Stimulated activated CD8-positive, alpha-beta memory T cell treated with anti-CD3 and anti-CD28 coated beads, Interleukin-15, amount 100 ng/mL, for 48 hours (primary cell): ENCODE results near the gene PTTG1IP.

Source experiments
- DNase-seq, 2 donors: peaks; one replicate each; pipeline ENCODE4 v3.0.0-alpha.2; 2020; ENCODE audit warnings: low read depth in 2 of 2

PTTG1IP gene

DNA sequence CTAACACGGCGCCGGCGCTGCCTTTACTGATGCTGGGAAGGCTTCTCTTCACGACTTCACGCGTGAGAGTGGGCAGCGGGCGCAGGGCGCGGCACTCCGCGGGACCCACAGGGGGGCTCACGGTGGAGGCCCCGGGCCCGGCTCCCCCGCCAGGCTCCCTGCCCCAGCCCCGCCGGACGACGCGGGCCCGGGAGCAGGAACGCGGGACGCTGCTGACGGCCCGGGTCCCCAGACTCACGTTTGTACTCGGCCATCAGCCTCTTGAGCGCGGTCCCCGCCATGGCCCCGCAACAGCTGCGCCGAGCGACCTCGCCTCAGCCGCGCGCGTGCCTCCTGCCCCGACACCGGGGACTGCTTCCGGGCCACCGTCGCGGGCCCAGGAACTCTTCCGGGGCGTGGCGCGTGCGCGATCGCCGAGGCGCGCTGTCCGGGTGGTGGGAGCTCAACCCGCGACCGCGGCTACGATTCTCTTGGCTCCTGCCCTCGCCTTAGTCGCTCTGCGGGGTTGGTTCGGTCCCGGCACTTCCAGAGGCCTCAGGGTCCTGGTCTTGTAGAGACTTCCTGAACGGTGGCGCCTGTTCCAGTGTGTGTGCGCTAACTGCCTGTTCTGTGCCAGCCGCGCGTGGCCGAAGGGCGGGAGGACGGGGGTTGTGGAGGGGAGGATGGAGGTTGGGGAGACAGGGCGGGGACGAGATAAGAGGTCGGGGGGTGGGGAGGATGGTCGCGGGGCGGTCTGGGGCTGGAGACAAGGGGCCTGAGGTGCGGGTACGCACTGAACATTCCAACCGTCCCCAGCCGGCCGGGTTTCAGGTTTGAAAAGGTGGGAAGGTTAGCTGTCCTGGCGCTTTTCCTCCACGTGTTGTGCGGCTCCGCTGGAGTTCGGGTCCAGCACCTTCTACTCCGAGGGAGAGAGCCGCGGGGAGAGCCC, 71.8 kb downstream of the PTTG1IP start, which contains the start of gene UBE2G2:
Gene UBE2G2 (minus strand): TSS at position 353 of the 928 bp plus-strand sequence. CDS start 72 bp downstream, at position 281.
- peak; percentile 79 to 82 for DNase-seq

DNA sequence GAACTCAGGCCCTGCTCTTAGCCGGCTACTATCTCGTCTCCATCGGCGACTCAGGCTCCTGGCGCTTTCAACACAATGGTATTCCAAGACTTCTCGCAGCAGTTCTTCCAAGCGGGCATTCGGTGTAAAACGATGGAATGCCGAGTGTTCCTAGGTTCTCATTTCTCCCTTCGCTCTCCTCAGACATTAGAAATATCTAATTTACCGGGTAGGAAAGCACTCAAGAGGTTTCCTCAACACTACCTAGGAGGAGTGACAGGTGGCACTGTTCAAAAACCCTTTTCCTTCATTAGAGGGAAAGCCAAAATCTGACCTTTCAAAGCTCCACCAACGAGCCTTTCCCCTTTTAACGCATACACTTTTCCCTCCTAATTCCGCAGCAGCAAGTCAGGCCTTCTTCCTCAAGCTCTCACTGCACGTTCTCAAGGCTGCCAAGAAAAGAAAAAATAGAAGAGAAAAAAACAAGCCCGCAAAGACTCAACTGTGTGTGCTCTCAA, 72.5 kb downstream of the PTTG1IP start:
- no peak for DNase-seq

DNA sequence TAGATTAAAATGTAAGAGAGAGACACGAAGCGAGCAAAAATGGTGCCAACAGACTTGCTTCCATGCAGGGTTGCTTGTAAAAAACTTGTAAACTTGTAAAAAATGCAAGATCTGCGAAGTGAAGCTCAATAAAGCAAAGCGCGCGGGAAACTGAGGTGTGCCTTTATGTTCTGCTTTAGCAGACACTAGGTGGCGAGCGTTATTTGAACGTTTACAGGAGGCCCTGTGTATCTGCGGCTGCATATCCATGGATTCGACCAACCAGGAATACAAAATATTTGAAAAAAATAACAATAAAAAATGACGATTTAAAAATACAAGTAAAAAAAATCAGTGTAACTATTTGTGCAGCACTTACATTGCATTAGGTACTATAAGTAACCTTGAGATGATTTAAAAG, 73.4 kb downstream of the PTTG1IP start:
- no peak for DNase-seq

DNA sequence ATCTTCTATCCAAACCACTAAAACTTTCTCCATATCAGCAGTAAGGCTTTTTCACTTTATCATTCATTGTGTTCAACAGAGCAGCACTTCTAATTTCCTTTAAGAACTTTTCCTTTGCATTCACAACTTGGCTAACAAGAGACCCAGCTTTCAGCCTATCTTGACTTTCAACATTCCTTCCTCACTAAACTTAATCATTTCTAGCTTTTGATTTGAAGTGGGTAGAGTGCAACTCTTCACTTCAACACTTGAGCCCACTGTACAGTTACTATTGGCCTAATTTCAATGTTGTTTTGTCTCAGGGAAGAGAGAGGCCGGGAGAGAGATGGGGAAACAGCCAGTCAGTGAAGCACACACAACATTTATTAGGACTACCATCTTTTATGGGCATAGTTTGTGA, 73.8 kb downstream of the PTTG1IP start:
- DNase-seq: no peak
